ENCODE measurements around the gene CDK12. TPM values are rescaled to one million over a fixed set of nuclear protein-coding genes. Genes with fewer than 3 reads are reported as not detected.

CDK12 gene
- total RNA-seq, 1 experiment from 2014 or later, result 30.4 TPM

- Histone ChIP-seq H3K36me3 (ENCODE audit: low read depth, low read length) (no peaks in the 10 kb centered on the region), H2AFZ (ENCODE audit: low read length) (no peak overlapping the region), H3K4me3 (ENCODE audit: low read length) (no peak overlapping the region), H3K27ac (ENCODE audit: low read length) (no peak overlapping the region), H3K4me1 (ENCODE audit: insufficient read depth, low read length) (no peaks in the 10 kb centered on the region), H3K27me3 (ENCODE audit: low read length) (no peaks in the 10 kb centered on the region), H3K9ac (ENCODE audit: low read length) (no peak overlapping the region), H3K9me3 (ENCODE audit: low read length) (no peaks in the 10 kb centered on the region), H3K9me2 (replicated peaks; ENCODE audit: low read length) (no peaks in the 10 kb centered on the region), H3K79me2 (ENCODE audit: low read length) (no peaks in the 10 kb centered on the region), H4K20me1 (ENCODE audit: low read length) (no peaks in the 10 kb centered on the region), H3F3A (ENCODE audit: low read length, unreplicated experiment) (no peaks in the 10 kb centered on the region), H3K4me2 (ENCODE audit: low read length) (no peak overlapping the region)
- intact Hi-C loops (cut with micrococcal nuclease), result no loop called here
- POLR2A ChIA-PET (ENCODE audit: unreplicated experiment), result no interaction called here
- ATAC-seq, result no peak
- no peak for TF ChIP-seq EZH2phosphoT487 (IDR thresholded peaks at IDR 0.05; ENCODE audit: borderline replicate concordance, low read length)
- no peak for TF ChIP-seq EZH2 (IDR thresholded peaks at IDR 0.05; ENCODE audit: low read length, unreplicated experiment)
- TF ChIP-seq CTCF (conservative IDR thresholded peaks at IDR 0.05; ENCODE audit: low read depth, low read length), result no peak
- CTCF ChIA-PET, result interaction anchor here (0.8 kb wide), 1 partner anchor 59 kb away, joined by 3 read pairs; no protein-coding TSS in a partner anchor
- no TSS peak for BruUV-seq (replicated peaks)
- DNase-seq, result no peak
These were observed 101.7 kb downstream of the CDK12 start for GRCh38 chr17:39562976-39563375.

GRCh38 chr17:39563476-39563875, 102.2 kb downstream of the CDK12 start:
- Histone ChIP-seq H3K27ac (ENCODE audit: low read length) (no peak overlapping the region), H2AFZ (ENCODE audit: low read length) (no peak overlapping the region), H3K79me2 (ENCODE audit: low read length) (no peaks in the 10 kb centered on the region), H3K27me3 (ENCODE audit: low read length) (no peaks in the 10 kb centered on the region), H3K9me2 (replicated peaks; ENCODE audit: low read length) (no peaks in the 10 kb centered on the region), H4K20me1 (ENCODE audit: low read length) (no peaks in the 10 kb centered on the region), H3K4me3 (ENCODE audit: low read length) (no peak overlapping the region), H3F3A (ENCODE audit: low read length, unreplicated experiment) (no peaks in the 10 kb centered on the region), H3K4me2 (ENCODE audit: low read length) (no peak overlapping the region), H3K9me3 (ENCODE audit: low read length) (no peaks in the 10 kb centered on the region), H3K4me1 (ENCODE audit: insufficient read depth, low read length) (no peaks in the 10 kb centered on the region), H3K36me3 (ENCODE audit: low read depth, low read length) (no peaks in the 10 kb centered on the region), H3K9ac (ENCODE audit: low read length) (no peak overlapping the region)
- ATAC-seq (no peak), DNase-seq (no peak)
- CTCF ChIA-PET, result interaction anchor here (0.8 kb wide), 1 partner anchor 58 kb away, joined by 3 read pairs; no protein-coding TSS in a partner anchor
- POLR2A ChIA-PET (ENCODE audit: unreplicated experiment), result no interaction called here
- intact Hi-C loops (cut with micrococcal nuclease), result no loop called here
- no TSS peak for BruUV-seq (replicated peaks)
- TF ChIP-seq EZH2 (IDR thresholded peaks at IDR 0.05; ENCODE audit: low read length, unreplicated experiment), result no peak
- TF ChIP-seq EZH2phosphoT487 (IDR thresholded peaks at IDR 0.05; ENCODE audit: borderline replicate concordance, low read length), result no peak
- no peak for TF ChIP-seq CTCF (conservative IDR thresholded peaks at IDR 0.05; ENCODE audit: low read depth, low read length)

GRCh38 chr17:39564211-39564848, 103.0 kb downstream of the CDK12 start:
- no peak for ATAC-seq
- no peak overlapping the region for H3K9ac ChIP-seq (ENCODE audit: low read length)
- intact Hi-C loops (cut with micrococcal nuclease), result no loop called here
- no peaks in the 10 kb centered on the region for H3K9me3 ChIP-seq (ENCODE audit: low read length)
- no peaks in the 10 kb centered on the region for H3K9me2 ChIP-seq (replicated peaks; ENCODE audit: low read length)
- H3K79me2 ChIP-seq (ENCODE audit: low read length), result no peaks in the 10 kb centered on the region
- CTCF ChIA-PET, result interaction anchor here (0.5 kb wide), 1 partner anchor 100 kb away, joined by 3 read pairs; no protein-coding TSS in a partner anchor
- POLR2A ChIA-PET (ENCODE audit: unreplicated experiment), result no interaction called here
- H3K4me3 ChIP-seq (ENCODE audit: low read length), result no peak overlapping the region
- no peaks in the 10 kb centered on the region for H4K20me1 ChIP-seq (ENCODE audit: low read length)
- no peaks in the 10 kb centered on the region for H3K4me1 ChIP-seq (ENCODE audit: insufficient read depth, low read length)
- TF ChIP-seq CTCF (conservative IDR thresholded peaks at IDR 0.05; ENCODE audit: low read depth, low read length) (no peak), EZH2phosphoT487 (IDR thresholded peaks at IDR 0.05; ENCODE audit: borderline replicate concordance, low read length) (no peak), EZH2 (IDR thresholded peaks at IDR 0.05; ENCODE audit: low read length, unreplicated experiment) (no peak)
- H2AFZ ChIP-seq (ENCODE audit: low read length), result no peak overlapping the region
- H3K27ac ChIP-seq (ENCODE audit: low read length), result no peak overlapping the region
- no peaks in the 10 kb centered on the region for H3K27me3 ChIP-seq (ENCODE audit: low read length)
- H3F3A ChIP-seq (ENCODE audit: low read length, unreplicated experiment), result no peaks in the 10 kb centered on the region
- no peaks in the 10 kb centered on the region for H3K36me3 ChIP-seq (ENCODE audit: low read depth, low read length)
- BruUV-seq (replicated peaks), result no TSS peak
- no peak overlapping the region for H3K4me2 ChIP-seq (ENCODE audit: low read length)
- no peak for DNase-seq

Measured in PC-3 (cell line).